ENCODE data around the gene TTLL13. TPM values are rescaled to one million over a fixed set of nuclear protein-coding genes. Genes with fewer than 3 reads are reported as not detected.

The TTLL13 gene
- total and polyA plus RNA-seq, 8 donors: 0.13 to 0.81 (median 0.31) TPM; not detected in 2

- Histone ChIP-seq H3K4me1 (peaks cover 27 to 64% of the 10 kb centered on the region in 2 donors), H3K36me3 (peaks cover 0 to 36% of the 10 kb centered on the region in 2 donors), H3K27me3 (no peaks in the 10 kb centered on the region), H3K9me3 (no peaks in the 10 kb centered on the region), H3K27ac (peak overlapping the region in 1 of 2 donors; percentile 67), H3K4me3 (no peak overlapping the region)
- TF ChIP-seq CTCF (IDR thresholded peaks at IDR 0.05): no peak
- ATAC-seq (no peak), DNase-seq (no peak)
- intact Hi-C loops (cut with DNase I): no loop called here
Observed at GRCh38 chr15:90211009-90211408, 38.3 kb upstream of the TTLL13 start.

- intact Hi-C loops (cut with DNase I): no loop called here
- DNase-seq: peak in 2 of 4 donors; percentile 68 to 85
- ATAC-seq: peak; percentile 61
- H3K27me3 ChIP-seq: no peaks in the 10 kb centered on the region
- peaks cover 0 to 30% of the 10 kb centered on the region in 2 donors for H3K36me3 ChIP-seq
- H3K27ac ChIP-seq: peak overlapping the region in 1 of 2 donors; percentile 67
- H3K9me3 ChIP-seq: no peaks in the 10 kb centered on the region
- no peak overlapping the region for H3K4me3 ChIP-seq
- no peak for TF ChIP-seq CTCF (IDR thresholded peaks at IDR 0.05)
- H3K4me1 ChIP-seq: peaks cover 27 to 61% of the 10 kb centered on the region in 2 donors
Observed at GRCh38 chr15:90211440-90212143, 37.8 kb upstream of the TTLL13 start.

DNA sequence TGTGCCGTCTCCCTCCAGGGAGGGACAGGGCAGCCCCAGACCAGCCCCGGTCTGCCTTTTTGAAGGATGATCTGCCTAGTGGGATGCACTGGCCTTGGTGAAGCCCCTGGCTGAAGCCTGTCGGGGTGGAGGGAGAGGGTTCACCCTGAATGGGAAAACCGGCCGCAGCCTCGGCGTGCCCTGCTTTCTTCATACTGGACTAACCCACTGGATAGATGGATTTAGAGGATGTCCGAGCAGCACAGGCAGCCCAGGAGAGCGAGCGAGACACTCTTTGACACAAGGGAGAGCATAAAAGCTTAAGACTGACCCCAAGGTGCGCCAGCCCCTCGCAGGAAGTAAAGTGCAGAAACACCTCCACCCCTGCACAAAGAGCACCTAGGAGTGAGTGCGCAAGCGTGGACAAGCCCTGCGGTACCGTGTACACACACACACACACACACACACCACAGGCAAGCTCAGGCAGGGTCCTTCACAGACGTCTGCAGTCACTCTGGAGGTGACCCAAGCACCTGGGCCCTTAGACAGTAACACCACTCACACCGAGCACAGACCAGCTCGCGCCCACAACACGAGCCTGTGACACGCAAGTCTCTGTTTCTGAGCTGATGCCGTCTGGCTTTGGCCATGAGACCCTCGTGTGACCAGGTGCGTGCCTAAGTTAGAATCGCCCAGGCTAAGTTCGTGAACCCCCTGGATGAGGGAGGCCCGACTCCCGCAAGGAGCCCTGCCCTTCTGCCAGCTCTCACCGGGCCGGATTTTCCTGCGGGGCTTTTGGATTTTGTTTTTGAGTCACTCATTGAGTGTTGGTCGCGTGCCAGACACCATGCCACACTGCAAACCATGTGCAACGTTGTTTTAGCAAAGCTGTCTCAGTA is 36.9 kb upstream of the TTLL13 start:
- H3K36me3 ChIP-seq: peaks cover 0 to 27% of the 10 kb centered on the region in 2 donors
- peak overlapping the region; percentile 67 to 78 for H3K27ac ChIP-seq
- no peaks in the 10 kb centered on the region for H3K9me3 ChIP-seq
- no peak for TF ChIP-seq CTCF (IDR thresholded peaks at IDR 0.05)
- H3K27me3 ChIP-seq: no peaks in the 10 kb centered on the region
- H3K4me1 ChIP-seq: peaks cover 27 to 61% of the 10 kb centered on the region in 2 donors
- ATAC-seq: peak; percentile 53
- DNase-seq: no peak
- intact Hi-C loops (cut with DNase I): no loop called here
- no peak overlapping the region for H3K4me3 ChIP-seq

DNA sequence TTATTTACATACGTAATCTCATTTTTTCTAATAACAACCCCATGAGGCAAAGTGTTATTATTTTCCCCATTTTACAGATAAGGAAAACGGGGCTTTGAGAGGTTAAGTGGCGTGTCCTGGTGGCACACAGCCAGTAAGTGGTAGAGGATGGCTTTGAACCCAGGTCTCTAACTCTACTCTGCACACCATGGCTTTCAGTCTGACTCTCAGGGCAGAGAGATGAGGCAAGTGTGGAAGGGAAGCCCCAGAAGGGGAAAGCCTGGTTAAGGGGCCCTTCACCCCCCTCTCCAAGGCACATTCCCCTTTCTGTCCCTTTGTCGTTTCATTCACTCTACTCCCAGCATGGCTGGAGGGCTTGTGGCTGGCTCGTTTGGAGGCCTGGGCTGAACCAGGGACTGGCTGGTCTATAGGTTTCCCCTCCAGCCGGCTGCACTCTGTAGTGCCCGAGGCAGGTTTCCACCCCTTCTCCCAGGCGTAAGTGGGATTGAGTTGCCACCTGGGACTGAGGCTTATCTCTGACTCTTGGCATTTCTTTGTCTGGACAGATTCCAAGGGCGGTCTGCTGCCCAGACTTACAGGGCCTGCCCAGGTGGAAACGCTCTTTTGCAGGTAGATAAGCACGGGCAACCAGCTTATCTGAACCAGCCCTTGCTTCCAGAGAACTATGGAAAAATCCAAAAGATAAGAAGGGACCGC is 36.1 kb upstream of the TTLL13 start:
- Histone ChIP-seq H3K9me3 (no peaks in the 10 kb centered on the region), H3K27me3 (no peaks in the 10 kb centered on the region), H3K27ac (peak overlapping the region; percentile 53 to 78), H3K4me1 (peaks cover 27 to 61% of the 10 kb centered on the region in 2 donors), H3K36me3 (peaks cover 0 to 29% of the 10 kb centered on the region in 2 donors), H3K4me3 (no peak overlapping the region)
- ATAC-seq (peak; percentile 80), DNase-seq (peak in 2 of 4 donors; percentile 74)
- no peak for TF ChIP-seq CTCF (IDR thresholded peaks at IDR 0.05)
- intact Hi-C loops (cut with DNase I): no loop called here
